GM21360 (cell line): ENCODE data around the gene C21orf91.
"Not testable (repeated sequence)": the region's sequence is repeated elsewhere in the genome, so short reads cannot be mapped to it uniquely, and the experiment has no call there.

Source experiments
- ATAC-seq: cut with Tn5 transposase; IDR thresholded peaks from one replicate; pipeline ENCODE4 v1.9.1; 2021; ENCODE audit warnings: mild to moderate bottlenecking, moderate library complexity; ENCODE audit not compliant: unreplicated experiment

The C21orf91 gene

DNA sequence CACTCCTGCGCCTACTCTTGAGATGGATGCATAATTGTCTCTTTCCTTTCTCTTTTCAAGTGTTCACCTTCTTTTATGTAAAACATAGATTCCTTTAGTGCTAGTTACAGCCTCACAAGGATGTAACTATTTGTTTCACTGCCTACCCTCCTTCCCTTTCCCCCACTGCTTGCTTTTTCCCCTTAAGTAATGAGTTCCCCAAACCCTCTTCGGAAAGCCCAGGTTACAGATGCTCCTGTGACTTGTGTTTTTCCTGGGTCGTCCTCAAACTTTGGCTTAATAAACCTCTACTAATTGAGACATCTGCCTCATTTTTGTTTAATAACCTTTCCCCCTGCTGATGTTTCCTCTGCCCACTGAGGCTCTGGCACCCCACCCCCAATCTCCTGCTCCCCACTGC, 39.2 kb downstream of the C21orf91 start:
- ATAC-seq: no peak

DNA sequence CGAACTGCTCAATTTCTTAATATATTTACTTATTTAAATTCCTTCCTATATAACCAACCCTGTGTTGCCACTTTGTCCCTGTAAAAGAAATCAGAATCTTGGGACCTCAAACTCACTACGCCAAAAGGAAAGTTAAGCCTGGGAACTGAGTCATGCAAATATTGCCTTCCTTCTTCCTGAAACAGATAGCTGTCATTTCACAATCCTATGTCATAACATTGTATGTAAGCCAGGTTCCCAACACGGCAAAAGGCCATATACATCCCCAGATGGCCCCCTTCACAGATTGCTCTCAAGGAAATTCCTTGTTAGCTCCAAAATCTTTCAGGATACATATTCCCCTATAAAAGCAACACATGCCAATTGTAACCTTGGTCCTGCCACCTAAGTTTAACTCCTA, 39.7 kb downstream of the C21orf91 start:
- no peak for ATAC-seq

DNA sequence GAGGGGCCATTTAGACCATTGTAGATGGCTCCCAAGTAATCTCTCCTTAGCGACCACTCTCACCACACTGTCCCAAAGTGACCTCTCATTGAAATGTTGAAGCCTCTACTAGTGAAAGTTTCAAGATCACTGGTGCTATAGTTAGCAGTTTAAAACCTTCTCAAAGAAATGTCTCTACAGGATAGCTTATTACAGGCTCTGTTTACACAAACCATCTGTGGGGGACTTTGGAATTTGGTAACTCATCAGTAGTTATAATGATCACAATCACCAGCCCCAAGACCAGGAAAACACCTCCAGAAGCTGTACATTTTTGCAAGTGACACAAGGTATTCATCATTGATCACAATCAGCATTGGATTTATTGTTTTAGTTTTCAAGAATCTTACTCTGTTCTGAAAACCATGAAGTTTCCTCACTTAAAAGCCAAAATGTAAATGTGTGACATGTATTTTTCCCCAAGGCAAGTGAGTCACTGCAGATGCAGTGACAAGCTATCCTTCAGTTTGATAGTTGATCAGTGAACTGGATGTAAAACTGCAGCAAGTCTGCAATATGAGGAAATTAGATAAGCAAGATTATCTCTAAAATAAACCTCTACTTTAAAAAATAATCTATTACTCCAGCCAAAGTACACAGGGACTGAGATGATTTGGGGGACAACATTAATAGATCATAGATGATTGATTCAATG, 41.9 kb downstream of the C21orf91 start:
- ATAC-seq: no peak

DNA sequence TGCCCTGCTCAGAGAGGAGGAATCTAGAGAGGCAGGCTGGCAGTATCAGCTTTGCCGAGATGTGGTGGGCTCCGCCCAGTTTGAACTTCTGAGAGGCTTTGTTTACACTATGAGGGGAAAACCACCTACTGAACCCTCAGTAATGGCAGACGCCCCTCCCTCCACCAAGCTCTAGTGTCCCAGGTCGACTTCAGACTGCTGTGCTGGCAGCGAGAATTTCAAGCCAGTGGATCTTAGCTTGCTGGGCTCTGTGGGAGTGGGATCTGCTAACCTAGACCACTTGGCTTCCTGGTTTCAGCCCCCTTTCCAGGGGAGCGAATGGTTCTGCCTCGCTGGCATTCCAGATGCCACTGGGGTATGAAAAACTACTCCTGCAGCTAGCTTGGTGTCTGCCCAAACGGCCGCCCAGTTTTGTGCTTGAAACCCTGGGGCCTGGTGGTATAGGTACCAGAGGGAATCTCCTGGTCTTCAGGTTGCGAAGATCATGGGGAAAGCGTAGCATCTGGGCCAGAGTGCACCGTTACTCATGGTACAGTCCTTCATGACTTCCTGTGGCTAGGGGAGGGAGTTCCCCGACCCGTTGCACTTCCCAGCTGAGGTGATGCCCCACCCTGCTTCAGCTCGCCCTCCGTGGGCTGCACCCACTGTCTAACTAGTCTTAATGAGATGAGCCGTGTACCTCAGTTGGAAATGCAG, 43.6 kb downstream of the C21orf91 start:
- ATAC-seq: peak; percentile 50

- ATAC-seq: not testable (repeated sequence)
Measured at GRCh38 chr21:17775021-17775420, 44.1 kb downstream of the C21orf91 start.

GRCh38 chr21:17769447-17769845, 49.7 kb downstream of the C21orf91 start:
- ATAC-seq: no peak

- no peak for ATAC-seq
Measured at GRCh38 chr21:17768840-17769446, 50.2 kb downstream of the C21orf91 start.

DNA sequence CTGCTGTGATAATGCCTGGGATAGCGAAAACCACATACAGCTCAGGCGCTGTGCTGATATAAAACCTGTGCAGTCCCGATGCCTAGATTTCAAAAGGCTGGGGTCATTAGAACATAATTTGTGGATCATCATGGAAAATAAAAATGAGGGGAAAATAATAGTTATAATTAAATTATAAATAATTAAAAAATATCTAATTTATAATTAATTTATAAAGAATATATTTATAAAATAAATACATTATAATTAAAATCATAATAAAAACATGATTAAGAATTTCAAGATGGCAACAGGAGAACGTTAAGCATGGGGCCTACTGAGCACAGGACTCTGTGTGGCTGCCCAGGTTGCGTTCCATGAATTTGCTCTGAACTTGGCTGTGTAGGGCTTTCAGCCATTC, 53.9 kb downstream of the C21orf91 start:
- ATAC-seq: no peak

GRCh38 chr21:17763288-17764037, 55.7 kb downstream of the C21orf91 start:
- no peak for ATAC-seq

GRCh38 chr21:17759511-17760178, 59.5 kb downstream of the C21orf91 start:
- ATAC-seq: no peak

DNA sequence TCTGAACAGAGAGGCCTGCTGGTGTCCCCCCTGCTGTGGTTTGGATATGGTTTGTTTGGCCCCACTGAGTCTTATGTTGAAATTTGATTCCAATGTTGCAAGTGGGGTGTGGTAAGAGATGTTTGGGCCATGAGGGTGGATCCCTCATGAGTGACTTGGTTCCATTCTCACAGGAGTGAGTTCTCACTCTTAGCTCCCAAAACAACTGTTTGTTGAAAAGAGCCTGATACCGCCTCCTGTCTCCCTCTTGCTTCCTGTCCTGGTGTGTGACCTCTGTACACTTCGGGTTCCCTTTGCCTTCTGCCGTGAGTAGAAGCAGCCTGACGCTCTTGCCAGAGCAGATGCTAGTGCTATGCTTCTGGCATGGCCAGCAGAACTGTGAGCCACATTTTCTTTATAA, 60.5 kb downstream of the C21orf91 start:
- ATAC-seq: no peak

DNA sequence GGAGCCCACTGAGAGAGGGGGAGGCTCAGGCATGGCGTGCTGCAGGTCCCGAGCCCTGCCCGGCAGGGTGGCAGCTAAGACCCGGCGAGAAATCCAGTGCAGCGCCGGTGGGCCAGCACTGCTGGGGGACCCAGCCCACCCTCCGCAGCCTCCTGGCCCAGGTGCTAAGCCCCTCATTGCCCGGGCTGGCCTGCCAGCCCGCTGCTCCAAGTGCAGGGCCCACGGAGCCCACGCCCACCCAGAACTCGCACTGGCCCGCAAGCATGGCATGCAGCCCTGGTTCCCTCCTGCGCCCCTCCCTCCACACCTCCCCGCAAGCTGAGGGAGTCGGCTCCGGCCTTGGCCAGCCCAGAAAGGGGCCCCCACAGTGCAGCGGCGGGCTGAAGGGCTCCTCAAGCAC, 61.5 kb downstream of the C21orf91 start:
- ATAC-seq: no peak

DNA sequence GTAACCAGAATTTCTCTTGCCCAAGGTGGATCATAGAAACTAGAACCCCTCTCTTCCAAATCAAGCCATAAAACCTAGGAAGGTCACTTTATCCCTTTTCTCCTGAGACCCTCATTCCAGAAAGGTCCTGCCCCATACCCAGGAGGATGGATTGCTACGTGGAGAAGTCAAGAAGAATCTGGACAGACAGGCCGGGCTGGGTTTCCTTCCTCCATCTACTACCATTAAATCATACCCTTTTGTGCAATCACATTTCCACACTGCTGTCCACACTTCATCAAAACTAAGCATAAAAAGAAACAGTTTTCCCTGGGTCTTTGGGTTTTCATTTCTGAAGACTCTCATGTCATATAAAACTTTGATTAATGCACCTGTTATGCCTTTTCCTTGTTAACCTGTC, 65.4 kb downstream of the C21orf91 start:
- ATAC-seq: no peak

DNA sequence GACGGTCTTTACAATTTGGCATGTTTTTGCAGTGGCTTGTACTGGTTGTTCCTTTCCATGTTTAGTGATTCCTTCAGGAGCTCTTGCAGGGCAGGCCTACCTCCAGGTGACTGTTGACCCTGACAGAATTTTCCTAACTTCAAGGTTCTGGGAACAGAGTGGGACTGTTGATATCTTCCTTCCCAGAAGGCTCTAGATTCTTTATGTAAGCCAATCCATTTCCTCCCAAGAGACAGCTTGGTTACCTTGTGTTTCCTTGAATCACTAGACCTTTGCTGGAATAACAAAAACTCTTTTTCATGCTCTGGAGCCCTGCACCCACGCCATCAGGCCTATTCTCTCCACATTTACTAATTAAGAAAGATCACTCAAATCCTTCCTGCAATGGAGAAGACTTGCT, 67.0 kb downstream of the C21orf91 start:
- ATAC-seq: no peak

GRCh38 chr21:17746920-17747319, 72.2 kb downstream of the C21orf91 start:
- ATAC-seq: no peak

DNA sequence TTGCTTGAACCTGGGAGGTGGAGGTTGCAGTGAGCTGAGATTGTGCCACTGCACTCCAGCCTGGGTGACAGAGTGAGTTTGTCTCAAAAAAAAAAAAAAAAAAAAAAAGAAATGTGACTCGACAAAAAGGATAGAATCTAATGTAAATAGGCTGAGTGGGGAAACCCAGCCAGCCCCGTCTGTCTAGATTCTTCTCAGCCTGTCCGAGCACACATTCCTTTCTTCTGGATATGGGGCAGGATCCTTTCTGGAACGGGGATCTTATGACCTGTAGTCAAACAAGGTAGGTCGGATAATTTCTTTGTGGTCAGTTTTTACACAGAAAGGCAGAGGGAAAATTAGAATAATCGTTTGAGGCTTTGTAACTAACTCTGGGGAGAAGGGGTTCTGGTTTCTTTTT, 74.1 kb downstream of the C21orf91 start:
- no peak for ATAC-seq

DNA sequence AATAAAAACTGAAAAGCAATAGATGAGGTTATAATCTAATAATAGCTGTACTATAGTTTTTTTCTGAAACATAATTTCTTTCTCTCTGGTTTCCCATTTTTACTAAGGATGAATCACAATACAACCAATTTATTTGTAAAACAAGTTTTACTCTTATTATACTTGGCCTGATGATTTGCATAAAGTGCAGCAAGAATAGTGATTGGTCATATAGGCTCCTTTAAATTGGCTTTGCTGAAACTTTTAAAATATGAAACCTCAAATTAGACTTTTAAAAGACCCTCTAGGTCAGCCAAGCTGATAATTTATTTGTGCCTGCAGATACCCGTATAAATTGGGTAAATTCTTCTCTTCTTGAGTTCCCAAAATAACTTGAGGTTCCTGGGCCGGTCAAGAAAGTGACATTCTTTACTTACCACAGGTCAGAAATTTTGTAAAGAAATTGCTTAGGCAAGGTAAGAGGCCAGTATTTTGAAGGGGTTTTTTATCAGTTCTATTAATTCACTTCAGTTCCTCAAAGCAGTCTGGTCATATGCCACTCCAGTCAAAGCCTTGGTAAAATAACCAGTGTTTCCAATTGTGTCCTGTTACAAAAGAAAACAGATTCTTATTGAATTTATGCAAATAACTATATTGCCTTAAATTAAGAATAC, 76.1 kb downstream of the C21orf91 start:
- no peak for ATAC-seq

GRCh38 chr21:17742181-17742580, 77.0 kb downstream of the C21orf91 start:
- ATAC-seq: no peak
